Naive thymus-derived CD4-positive, alpha-beta T cell (primary cell): ENCODE results near the gene JAZF1. TPM values are rescaled to one million over a fixed set of nuclear protein-coding genes. Genes with fewer than 3 reads are reported as not detected.

Experiments
- ATAC-seq: fragments of 150-1000 bp; cut with Tn5 transposase; 2 replicates; pipeline ENCODE4 v1.10.0; 2021; ENCODE audit warnings: mild to moderate bottlenecking, moderate library complexity
- CTCF ChIA-PET: fragments of 350-600 bp; sonication (Branson Sonifier 250); formaldehyde crosslinking; loops from one replicate; lab custom pipeline; 2021; ENCODE audit warnings: antibody characterized with exemption; lab: Charles Lee
- POLR2A ChIA-PET: fragments of 350-600 bp; sonication (Branson Sonifier 250); formaldehyde crosslinking; loops from one replicate; lab custom pipeline; 2021; ENCODE audit warnings: antibody characterized with exemption, inconsistent platforms; lab: Charles Lee
- DNase-seq, 9 donors: peaks; one replicate each; pipeline versions ENCODE4 v3.0.0 to v3.0.0-alpha.2; 2020 to 2022; ENCODE audit warnings: mixed read lengths in 1 of 9
- H3K27ac ChIP-seq: one replicate; pipeline ENCODE4 v1.7.0; 2013; ENCODE audit warnings: mild to moderate bottlenecking, low read depth, low read length, moderate library complexity
- H3K27me3 ChIP-seq, 2 donors: one replicate each; pipeline ENCODE4 v1.7.0; 2013; ENCODE audit warnings: low read length in 2 of 2, mild to moderate bottlenecking in 2 of 2, moderate library complexity in 2 of 2; ENCODE audit not compliant: control insufficient read depth in 2 of 2, insufficient read depth in 2 of 2
- H3K36me3 ChIP-seq, 3 experiments: 1 replicate in 2 of 3; 2 replicates in 1 of 3; pipeline ENCODE4 v1.7.0; 2013; ENCODE audit warnings: low read length in 3 of 3, mild to moderate bottlenecking in 3 of 3, moderate library complexity in 1 of 3; ENCODE audit not compliant: insufficient read depth in 3 of 3, control insufficient read depth in 2 of 3
- H3K4me1 ChIP-seq, 2 donors: one replicate each; pipeline ENCODE4 v1.7.0; 2013; ENCODE audit warnings: low read length in 2 of 2, mild to moderate bottlenecking in 2 of 2, moderate library complexity in 1 of 2; ENCODE audit not compliant: control insufficient read depth in 2 of 2, insufficient read depth in 2 of 2
- H3K4me3 ChIP-seq: 2 replicates; pipeline ENCODE4 v1.7.0; 2013; ENCODE audit warnings: mild to moderate bottlenecking, low read length
- H3K9me3 ChIP-seq, 3 experiments: 1 replicate in 2 of 3; 2 replicates in 1 of 3; pipeline ENCODE4 v1.7.0; 2013; ENCODE audit warnings: low read length in 3 of 3; ENCODE audit not compliant: control insufficient read depth in 2 of 3
- H3K27ac Mint-ChIP-seq, 9 donors: one replicate each; pipeline ENCODE4 v1.8.0; 2020 to 2022; ENCODE audit warnings: mixed read lengths in 9 of 9, mild to moderate bottlenecking in 8 of 9, moderate library complexity in 5 of 9, inconsistent platforms in 2 of 9
- H3K27me3 Mint-ChIP-seq, 5 donors: one replicate each; pipeline ENCODE4 v1.8.0; 2021 to 2022; ENCODE audit warnings: mixed read lengths in 5 of 5, mild to moderate bottlenecking in 1 of 5
- H3K36me3 Mint-ChIP-seq, 5 donors: one replicate each; pipeline ENCODE4 v1.8.0; 2020 to 2022; ENCODE audit warnings: mixed read lengths in 5 of 5, mild to moderate bottlenecking in 3 of 5, inconsistent platforms in 1 of 5
- H3K4me1 Mint-ChIP-seq, 7 donors: one replicate each; pipeline ENCODE4 v1.8.0; 2020 to 2022; ENCODE audit warnings: mixed read lengths in 7 of 7, mild to moderate bottlenecking in 3 of 7, inconsistent platforms in 1 of 7
- H3K4me3 Mint-ChIP-seq, 10 donors: one replicate each; pipeline ENCODE4 v1.8.0; 2020 to 2022; ENCODE audit warnings: mild to moderate bottlenecking in 10 of 10, mixed read lengths in 10 of 10, moderate library complexity in 6 of 10, inconsistent platforms in 2 of 10
- H3K9me3 Mint-ChIP-seq, 11 donors: one replicate each; pipeline ENCODE4 v1.8.0; 2020 to 2022; ENCODE audit warnings: mixed read lengths in 11 of 11, mild to moderate bottlenecking in 4 of 11, inconsistent platforms in 1 of 11, moderate library complexity in 1 of 11
- intact Hi-C, 2 donors: fragments of 100-400 bp; cut with micrococcal nuclease; formaldehyde crosslinking; loops; one replicate each; pipeline ENCODE4 v1.15.1; 2023
- polyA plus RNA-seq, 2 donors: library from polyadenylated mRNA; unstranded; fragments of 300-500 nt; fragmentation: Illumina TruSeq; gene quantifications; one replicate each; pipeline ENCODE4 v1.2.3, GENCODE V29; 2021
- total RNA-seq, 6 experiments: library from RNA in 5 of 6; stranded (reverse) in 5 of 6; gene quantifications; 1 replicate in 5 of 6; 2 replicates in 1 of 6; pipeline ENCODE4 v1.2.3 and lab custom pipeline; 2021 to 2026

Gene JAZF1
- total and polyA plus RNA-seq, 7 experiments from 2014 or later, result 2.0 to 33.1 (median 3.2) TPM

DNA sequence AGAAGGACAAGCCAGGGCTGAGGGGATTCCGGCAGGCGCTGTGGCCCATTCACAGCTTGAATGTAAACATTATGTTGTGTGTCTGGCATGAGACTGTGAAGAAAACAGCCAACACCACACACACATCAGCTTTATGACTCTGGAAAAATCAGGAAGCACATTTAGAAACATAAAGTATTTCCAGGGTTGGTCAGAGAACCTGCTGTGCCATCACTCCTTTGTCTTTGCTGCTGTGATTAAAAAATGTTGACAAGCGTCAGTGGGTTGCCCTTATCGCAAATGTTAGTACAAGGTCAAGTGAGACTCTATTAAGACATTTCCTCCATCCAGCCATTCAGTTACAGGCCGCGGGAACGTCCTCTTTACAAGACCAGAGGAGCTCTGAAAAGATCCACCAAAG, 345.2 kb downstream of the JAZF1 start:
- ChIA-PET CTCF (no interaction called here), POLR2A (interaction anchor here (0.6 kb wide), 1 partner anchor 19 kb away, joined by 3 read pairs; no protein-coding TSS in a partner anchor)
- no peaks in the 10 kb centered on the region for H3K27me3 ChIP-seq
- Mint-ChIP-seq H3K9me3 (no peaks in the 10 kb centered on the region), H3K4me3 (no peak overlapping the region), H3K27me3 (no peaks in the 10 kb centered on the region), H3K36me3 (peaks cover 0 to 28% (median 3%) of the 10 kb centered on the region in 5 donors), H3K4me1 (peaks cover 2 to 27% (median 8%) of the 10 kb centered on the region in 7 donors), H3K27ac (no peak overlapping the region)
- peaks cover 0 to 5% of the 10 kb centered on the region in 2 donors for H3K4me1 ChIP-seq
- peaks cover 0 to 9% (median 4%) of the 10 kb centered on the region in 3 experiments for H3K36me3 ChIP-seq
- H3K4me3 ChIP-seq, result no peak overlapping the region
- no peaks in the 10 kb centered on the region for H3K9me3 ChIP-seq
- H3K27ac ChIP-seq, result no peak overlapping the region
- intact Hi-C loops, result no loop called here
- ATAC-seq, result no peak
- no peak for DNase-seq

DNA sequence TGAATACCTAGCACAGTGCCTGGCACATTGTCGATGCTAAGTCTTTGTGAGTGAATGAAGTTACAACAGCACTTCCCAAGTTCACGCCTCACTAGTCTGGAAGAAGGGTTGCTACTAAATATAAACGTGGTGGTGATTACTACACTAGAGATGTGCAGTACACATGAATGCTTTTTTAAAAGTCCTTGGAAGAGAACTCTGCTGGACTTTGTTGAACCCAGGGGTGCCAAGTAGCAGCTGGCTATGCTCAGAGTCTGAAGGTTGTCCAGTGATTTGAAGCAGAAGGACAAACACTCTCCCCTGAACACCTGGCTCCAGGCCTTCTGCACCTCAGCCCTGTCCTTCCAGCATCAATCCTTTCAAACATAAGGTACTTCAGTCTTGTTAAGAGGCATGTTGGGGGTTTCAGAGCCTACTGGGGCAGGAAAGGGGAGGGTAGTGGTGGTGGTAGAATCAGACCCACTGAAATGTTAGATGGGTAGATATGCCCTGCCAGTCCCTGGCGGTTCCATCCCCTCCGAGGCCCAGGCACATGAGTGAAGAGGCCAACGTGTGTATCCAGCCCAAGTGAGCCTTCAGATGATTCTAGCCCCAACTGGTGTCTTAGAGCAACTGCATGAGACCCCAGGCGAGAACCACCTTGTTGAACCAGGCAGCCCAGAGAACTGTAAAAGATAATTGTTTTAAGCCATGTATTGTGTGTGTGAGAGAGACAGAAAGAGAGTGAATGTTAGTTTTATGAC, 346.2 kb downstream of the JAZF1 start:
- Histone ChIP-seq H3K36me3 (peaks cover 0 to 9% (median 4%) of the 10 kb centered on the region in 3 experiments), H3K27me3 (no peaks in the 10 kb centered on the region), H3K4me1 (no peaks in the 10 kb centered on the region), H3K4me3 (no peak overlapping the region), H3K27ac (no peak overlapping the region), H3K9me3 (no peaks in the 10 kb centered on the region)
- H3K4me1 Mint-ChIP-seq, result peaks cover 0 to 17% (median 4%) of the 10 kb centered on the region in 7 donors
- H3K27me3 Mint-ChIP-seq, result no peaks in the 10 kb centered on the region
- no peaks in the 10 kb centered on the region for H3K9me3 Mint-ChIP-seq
- intact Hi-C loops, result no loop called here
- no peak overlapping the region for H3K4me3 Mint-ChIP-seq
- ATAC-seq, result no peak
- H3K27ac Mint-ChIP-seq, result peak overlapping the region in 5 of 9 donors; percentile 3 to 63 (median 14)
- CTCF ChIA-PET, result no interaction called here
- no peak for DNase-seq
- POLR2A ChIA-PET, result no interaction called here
- peaks cover 0 to 28% (median 3%) of the 10 kb centered on the region in 5 donors for H3K36me3 Mint-ChIP-seq

DNA sequence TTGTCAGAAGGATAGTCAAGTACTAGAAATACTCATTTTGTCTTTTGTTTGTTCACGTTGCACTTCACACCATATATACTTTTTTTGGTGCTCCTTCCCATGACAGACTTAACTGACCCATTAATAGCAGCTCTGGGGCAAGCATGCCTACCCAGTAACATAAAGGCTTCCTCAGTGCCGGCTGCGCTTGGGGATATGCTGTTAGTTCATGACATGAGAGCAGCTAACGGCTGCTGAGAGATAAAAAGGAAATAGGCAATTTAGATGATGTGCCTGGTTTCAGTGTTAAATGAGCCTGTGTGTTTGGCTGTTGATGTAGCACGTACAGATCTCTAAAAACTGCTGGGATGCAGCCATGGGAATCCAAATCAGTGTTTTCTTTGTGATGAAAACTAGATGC, 354.2 kb downstream of the JAZF1 start:
- Histone ChIP-seq H3K27ac (no peak overlapping the region), H3K36me3 (peaks cover 0 to 32% (median 9%) of the 10 kb centered on the region in 3 experiments), H3K9me3 (no peaks in the 10 kb centered on the region), H3K27me3 (no peaks in the 10 kb centered on the region), H3K4me1 (no peaks in the 10 kb centered on the region), H3K4me3 (no peak overlapping the region)
- H3K4me3 Mint-ChIP-seq, result no peak overlapping the region
- ChIA-PET POLR2A (interaction anchor here (0.6 kb wide), 1 partner anchor 11 kb away, joined by 3 read pairs; no protein-coding TSS in a partner anchor), CTCF (interaction anchor here (1.4 kb wide), 1 partner anchor 13 kb away, joined by 3 read pairs; no protein-coding TSS in a partner anchor)
- H3K27ac Mint-ChIP-seq, result peak overlapping the region in 2 of 9 donors; percentile 7 to 41
- intact Hi-C loops, result no loop called here
- ATAC-seq, result no peak
- no peaks in the 10 kb centered on the region for H3K9me3 Mint-ChIP-seq
- H3K27me3 Mint-ChIP-seq, result no peaks in the 10 kb centered on the region
- peaks cover 0 to 4% (median 0%) of the 10 kb centered on the region in 7 donors for H3K4me1 Mint-ChIP-seq
- no peak for DNase-seq
- H3K36me3 Mint-ChIP-seq, result peaks cover 0 to 20% (median 10%) of the 10 kb centered on the region in 5 donors

DNA sequence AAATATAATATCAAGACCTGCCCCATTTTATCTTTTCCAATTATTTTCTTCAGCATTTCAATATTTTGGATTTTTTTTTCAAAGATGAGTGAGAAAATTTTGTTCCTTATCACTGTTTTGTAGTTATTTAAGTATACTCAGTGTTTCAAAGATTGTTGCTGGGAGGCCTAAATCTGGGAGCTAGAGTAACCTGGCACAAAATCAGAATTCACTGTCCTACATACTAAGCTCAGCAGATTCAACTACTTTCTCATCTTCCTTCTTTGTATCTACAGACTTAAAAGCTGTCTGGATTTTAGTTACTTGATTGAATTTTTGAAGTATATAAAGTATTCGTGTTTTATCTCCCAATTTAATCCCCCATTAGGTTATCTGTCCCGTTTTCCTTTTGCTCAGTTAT, 354.7 kb downstream of the JAZF1 start:
- Mint-ChIP-seq H3K4me1 (peaks cover 0 to 4% (median 0%) of the 10 kb centered on the region in 7 donors), H3K27ac (peak overlapping the region in 2 of 9 donors; percentile 7 to 41), H3K27me3 (no peaks in the 10 kb centered on the region), H3K36me3 (peaks cover 0 to 20% (median 10%) of the 10 kb centered on the region in 5 donors), H3K4me3 (no peak overlapping the region), H3K9me3 (no peaks in the 10 kb centered on the region)
- Histone ChIP-seq H3K27ac (no peak overlapping the region), H3K27me3 (no peaks in the 10 kb centered on the region), H3K36me3 (peaks cover 0 to 27% (median 9%) of the 10 kb centered on the region in 3 experiments), H3K4me1 (no peaks in the 10 kb centered on the region), H3K4me3 (no peak overlapping the region), H3K9me3 (no peaks in the 10 kb centered on the region)
- DNase-seq, result no peak
- ChIA-PET POLR2A (interaction anchor here (0.6 kb wide), 1 partner anchor 12 kb away, joined by 3 read pairs; no protein-coding TSS in a partner anchor), CTCF (interaction anchor here (1.4 kb wide), 1 partner anchor 14 kb away, joined by 3 read pairs; no protein-coding TSS in a partner anchor)
- no peak for ATAC-seq
- intact Hi-C loops, result loop anchor here in 1 of 2 donors (2.0 kb wide), 1 partner anchor 43 kb away; no protein-coding TSS in a partner anchor

DNA sequence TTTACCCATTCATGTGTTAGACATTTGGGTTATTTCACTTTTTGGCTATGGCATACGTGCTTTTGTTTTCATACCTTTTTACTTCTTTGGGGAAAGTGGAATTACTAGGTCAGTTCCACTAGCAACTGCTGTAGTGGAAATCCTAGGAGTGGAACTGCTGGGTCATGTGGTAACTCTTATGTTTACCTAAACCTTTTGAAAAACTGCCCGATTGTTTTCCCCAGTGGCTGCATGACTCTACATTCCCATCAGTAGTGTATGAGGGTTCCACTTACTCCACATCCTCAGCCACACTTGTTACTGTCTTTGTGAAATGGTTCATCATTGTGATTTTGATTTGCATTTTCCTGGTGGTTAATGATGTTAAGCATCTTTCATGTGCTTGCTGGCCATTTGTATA, 358.4 kb downstream of the JAZF1 start:
- Mint-ChIP-seq H3K27ac (peak overlapping the region in 1 of 9 donors; percentile 8), H3K4me3 (no peak overlapping the region), H3K36me3 (peaks cover 0 to 25% (median 19%) of the 10 kb centered on the region in 5 donors), H3K4me1 (peaks cover 0 to 4% (median 0%) of the 10 kb centered on the region in 7 donors), H3K9me3 (peaks cover 0 to 1% (median 0%) of the 10 kb centered on the region in 11 donors), H3K27me3 (no peaks in the 10 kb centered on the region)
- H3K36me3 ChIP-seq, result peaks cover 6 to 41% (median 16%) of the 10 kb centered on the region in 3 experiments
- no peaks in the 10 kb centered on the region for H3K27me3 ChIP-seq
- no peak for ATAC-seq
- H3K4me3 ChIP-seq, result no peak overlapping the region
- POLR2A ChIA-PET, result no interaction called here
- DNase-seq, result no peak
- no peaks in the 10 kb centered on the region for H3K9me3 ChIP-seq
- no peaks in the 10 kb centered on the region for H3K4me1 ChIP-seq
- CTCF ChIA-PET, result no interaction called here
- no peak overlapping the region for H3K27ac ChIP-seq
- intact Hi-C loops, result loop anchor here in 1 of 2 donors (2.0 kb wide), 1 partner anchor 15 kb away; no protein-coding TSS in a partner anchor

DNA sequence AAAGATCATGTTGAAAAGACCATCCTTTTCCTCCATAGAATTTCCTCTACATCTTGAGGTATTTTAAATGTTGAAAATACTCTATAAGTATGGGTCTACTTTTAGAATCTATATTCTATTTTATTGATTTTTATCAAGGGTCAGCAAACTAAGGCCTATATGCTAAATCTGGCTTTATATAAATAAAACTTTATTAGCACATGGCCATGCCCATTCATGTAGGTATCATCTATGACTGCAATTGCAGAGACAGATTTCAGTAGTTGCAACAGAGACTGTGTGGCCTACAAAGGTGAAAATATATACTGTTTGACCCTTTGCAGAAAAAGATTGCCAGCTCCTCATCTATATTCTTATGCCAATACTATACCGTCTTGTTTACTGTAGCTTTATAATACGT, 367.9 kb downstream of the JAZF1 start:
- peaks cover 0 to 48% (median 18%) of the 10 kb centered on the region in 5 donors for H3K36me3 Mint-ChIP-seq
- POLR2A ChIA-PET, result no interaction called here

More for the DNA sequence above, 367.9 kb downstream of the JAZF1 start:
- H3K27me3 ChIP-seq, result no peaks in the 10 kb centered on the region
- DNase-seq (no peak), ATAC-seq (no peak)
- no peak overlapping the region for H3K4me3 ChIP-seq
- no peaks in the 10 kb centered on the region for H3K27me3 Mint-ChIP-seq
- H3K36me3 ChIP-seq, result peaks cover 2 to 29% (median 4%) of the 10 kb centered on the region in 3 experiments
- CTCF ChIA-PET, result interaction anchor here (0.6 to 0.8 kb wide), 5 partner anchors 34 to 937 kb away, joined by 3 to 4 read pairs (median 3); no protein-coding TSS in a partner anchor
- H3K27ac ChIP-seq, result no peak overlapping the region
- H3K4me1 Mint-ChIP-seq, result peaks cover 0 to 19% (median 7%) of the 10 kb centered on the region in 7 donors
- H3K27ac Mint-ChIP-seq, result no peak overlapping the region
- H3K4me3 Mint-ChIP-seq, result no peak overlapping the region
- H3K4me1 ChIP-seq, result no peaks in the 10 kb centered on the region
- no peaks in the 10 kb centered on the region for H3K9me3 Mint-ChIP-seq
- intact Hi-C loops, result no loop called here
- H3K9me3 ChIP-seq, result no peaks in the 10 kb centered on the region
